NOMO-1 treated with DMSO at 0.1 percent for 48 hours (cell line): ENCODE data around the gene GOLPH3.

Source experiments
- DNase-seq: peaks from one replicate; lab custom pipeline; 2025; ENCODE audit not compliant: unreplicated experiment; lab: John Stamatoyannopoulos, UW

Gene GOLPH3

GRCh38 chr5:32076699-32077695 lies 97.1 kb downstream of the GOLPH3 start:
- peak; percentile 77 for DNase-seq
